ENCODE results near the gene NUDT3.
"Not testable (repeated sequence)": the region's sequence is repeated elsewhere in the genome, so short reads cannot be mapped to it uniquely, and the experiment has no call there.

NUDT3 gene

DNA sequence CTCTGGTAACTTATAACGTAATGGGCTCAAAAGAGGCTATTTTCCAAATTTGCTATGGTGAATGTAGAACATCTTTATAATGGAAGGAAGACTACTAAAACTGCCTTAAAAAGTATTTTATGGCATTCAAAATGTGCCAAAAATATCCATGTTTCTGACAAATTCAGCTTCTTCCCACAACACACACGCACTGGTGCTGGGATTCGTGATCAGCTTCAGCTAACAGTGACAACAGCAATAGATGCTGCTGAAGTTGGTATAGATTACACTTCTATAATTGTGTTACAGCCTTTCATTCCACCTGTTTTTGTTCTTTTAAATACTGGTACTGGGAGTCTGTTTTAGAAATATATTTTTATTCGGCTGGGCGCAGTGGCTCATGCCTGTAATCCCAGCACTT is 19.0 kb downstream of the NUDT3 start:
- in situ Hi-C loops (cut with MboI; ENCODE audit: low sequenced_read_pairs), result no loop called here

- in situ Hi-C loops (cut with MboI; ENCODE audit: low sequenced_read_pairs), result not testable (repeated sequence)
Measured at GRCh38 chr6:34371865-34372264, 20.6 kb downstream of the NUDT3 start.

DNA sequence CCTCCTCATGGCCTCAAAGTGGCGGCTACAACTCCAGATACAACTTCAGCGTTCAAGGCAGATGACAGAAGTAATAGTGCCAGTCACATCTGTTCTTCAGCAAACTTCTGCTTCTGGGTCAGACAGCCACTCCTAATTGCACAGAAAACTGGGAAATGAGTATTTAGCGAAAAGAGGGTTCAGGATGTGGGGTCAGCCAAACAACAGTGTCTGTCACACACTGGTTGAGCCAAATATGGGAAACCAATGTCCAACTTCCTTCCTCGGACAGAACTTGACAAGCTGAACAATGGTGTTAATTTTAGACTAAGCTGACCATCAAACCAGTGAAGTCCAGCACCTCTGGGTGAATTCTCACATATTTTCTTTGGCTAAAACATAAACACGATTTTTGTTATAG is 22.1 kb downstream of the NUDT3 start:
- in situ Hi-C loops (cut with MboI; ENCODE audit: low sequenced_read_pairs), result no loop called here

DNA sequence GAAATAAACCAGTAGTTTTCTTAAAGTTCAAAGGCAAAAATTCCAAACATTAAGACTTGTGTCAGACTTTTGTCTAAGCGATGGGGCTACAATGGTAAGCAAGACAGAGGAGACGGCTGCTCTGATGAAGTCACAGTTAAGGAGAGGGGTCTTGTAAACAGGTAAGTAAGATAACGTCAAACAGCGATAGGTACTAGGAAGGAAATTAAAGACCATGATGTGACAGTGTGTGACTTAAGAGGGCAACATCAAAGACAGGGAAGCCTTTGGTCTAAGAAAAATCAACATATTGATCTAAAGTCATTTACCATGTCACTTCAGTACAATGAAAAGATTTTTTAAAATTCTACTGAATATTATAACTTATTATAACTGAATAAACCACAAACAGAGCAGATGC is 23.1 kb downstream of the NUDT3 start:
- in situ Hi-C loops (cut with MboI; ENCODE audit: low sequenced_read_pairs), result no loop called here

DNA sequence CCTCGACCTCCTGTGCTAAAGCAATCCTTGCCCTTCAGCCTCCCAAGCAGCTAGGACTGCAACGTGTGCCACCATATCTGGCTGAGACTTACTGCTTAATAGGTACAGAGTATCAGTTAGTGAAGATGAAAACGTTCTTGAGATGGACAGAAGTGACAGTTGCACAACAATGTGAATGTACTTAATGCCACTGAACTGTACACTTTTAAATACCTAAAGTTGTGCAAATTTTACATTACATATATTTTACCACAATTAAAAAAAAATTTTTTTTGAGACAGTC is 25.9 kb downstream of the NUDT3 start:
- in situ Hi-C loops (cut with MboI; ENCODE audit: low sequenced_read_pairs), result no loop called here

GRCh38 chr6:34365781-34366638 is 26.5 kb downstream of the NUDT3 start:
- in situ Hi-C loops (cut with MboI; ENCODE audit: low sequenced_read_pairs), result not testable (repeated sequence)

GRCh38 chr6:34363681-34364075 is 28.8 kb downstream of the NUDT3 start:
- in situ Hi-C loops (cut with MboI; ENCODE audit: low sequenced_read_pairs), result not testable (repeated sequence)

- in situ Hi-C loops (cut with MboI; ENCODE audit: low sequenced_read_pairs), result no loop called here
Measured at GRCh38 chr6:34362909-34363680, 29.4 kb downstream of the NUDT3 start.

DNA sequence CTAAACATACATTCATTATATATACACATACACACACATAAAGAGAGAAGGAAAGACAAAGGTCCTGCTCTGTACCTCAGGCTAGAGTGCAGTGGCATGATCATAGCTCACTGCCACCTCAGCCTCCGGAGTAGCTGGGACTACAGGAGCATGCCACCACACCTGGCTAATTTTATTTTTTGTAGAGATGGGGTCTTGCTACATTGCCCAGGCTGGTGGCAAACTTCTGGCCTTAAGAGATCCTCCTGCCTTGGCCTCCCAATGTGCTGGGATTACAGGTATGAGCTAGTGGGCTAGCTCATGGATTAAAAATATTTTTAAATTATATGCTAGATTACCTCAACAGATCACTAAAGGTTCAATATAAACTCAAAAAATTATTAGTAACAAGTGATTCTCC is 30.3 kb downstream of the NUDT3 start:
- in situ Hi-C loops (cut with MboI; ENCODE audit: low sequenced_read_pairs), result no loop called here

DNA sequence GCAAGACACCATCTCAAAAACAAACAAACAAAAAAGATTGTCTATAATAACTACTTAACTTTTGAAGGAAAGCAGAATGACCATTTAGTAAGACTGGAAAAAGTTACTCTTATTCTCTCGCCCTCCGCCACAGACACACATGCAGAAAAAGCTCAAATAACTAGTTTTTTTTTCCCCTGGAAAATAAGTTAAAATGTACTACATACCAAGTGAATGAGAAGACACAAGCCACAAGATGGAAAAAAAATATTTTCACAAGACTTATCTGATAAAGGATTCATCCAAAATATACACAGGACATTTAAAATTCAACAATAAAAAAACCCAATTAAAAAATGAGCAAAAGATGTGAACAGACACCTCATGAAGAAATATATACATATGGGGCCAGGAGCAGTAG is 31.9 kb downstream of the NUDT3 start:
- in situ Hi-C loops (cut with MboI; ENCODE audit: low sequenced_read_pairs), result no loop called here

- in situ Hi-C loops (cut with MboI; ENCODE audit: low sequenced_read_pairs), result no loop called here
Measured at GRCh38 chr6:34359418-34360158, 32.9 kb downstream of the NUDT3 start.

DNA sequence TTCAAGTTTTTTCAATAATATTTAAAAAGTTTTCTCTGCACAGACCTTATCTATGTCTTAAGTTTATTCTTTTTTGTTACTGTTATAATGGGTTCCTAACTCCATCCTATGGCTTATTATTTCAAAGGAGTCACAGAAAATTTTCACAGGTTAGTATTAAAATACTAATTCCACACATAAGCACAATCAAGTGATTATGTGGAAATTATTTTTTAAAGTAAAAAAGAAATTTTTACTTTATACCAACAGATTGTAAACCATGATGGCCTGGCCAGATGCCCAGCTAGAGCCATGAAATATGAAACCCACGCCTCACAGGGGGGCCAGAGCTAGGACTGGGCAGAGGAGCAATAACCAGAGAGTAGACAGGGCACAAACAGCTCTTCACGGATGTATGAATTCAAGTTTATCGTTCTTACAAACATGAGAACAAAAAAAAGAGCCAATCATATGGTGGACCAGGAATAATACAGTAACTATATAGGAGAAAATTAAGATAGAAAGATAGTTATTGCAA is 34.0 kb downstream of the NUDT3 start:
- in situ Hi-C loops (cut with MboI; ENCODE audit: low sequenced_read_pairs), result no loop called here

GRCh38 chr6:34357937-34358336 is 34.5 kb downstream of the NUDT3 start:
- in situ Hi-C loops (cut with MboI; ENCODE audit: low sequenced_read_pairs), result no loop called here

GRCh38 chr6:34355889-34356288 is 36.6 kb downstream of the NUDT3 start:
- in situ Hi-C loops (cut with MboI; ENCODE audit: low sequenced_read_pairs), result no loop called here

GRCh38 chr6:34354230-34354629 is 38.2 kb downstream of the NUDT3 start:
- in situ Hi-C loops (cut with MboI; ENCODE audit: low sequenced_read_pairs), result not testable (repeated sequence)

DNA sequence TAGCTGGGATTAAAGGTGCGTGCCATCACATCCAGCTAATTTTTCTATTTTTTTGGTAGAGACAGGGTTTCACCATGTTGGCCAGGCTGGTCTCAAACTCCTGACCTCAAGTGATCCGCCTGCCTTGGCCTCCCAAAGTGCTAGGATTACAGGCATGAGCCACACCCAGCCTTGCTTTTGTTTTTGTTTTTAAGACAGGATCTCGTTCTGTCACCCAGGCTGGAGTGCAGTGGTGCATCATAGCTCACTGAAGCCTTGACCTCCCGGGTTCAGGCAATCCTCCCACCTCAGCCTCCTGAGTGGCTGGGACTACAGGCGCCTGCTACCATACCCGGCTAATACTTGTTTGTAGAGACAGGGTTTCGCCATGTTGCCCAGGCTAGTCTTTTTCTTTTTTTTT is 38.9 kb downstream of the NUDT3 start:
- in situ Hi-C loops (cut with MboI; ENCODE audit: low sequenced_read_pairs), result not testable (repeated sequence)

- in situ Hi-C loops (cut with MboI; ENCODE audit: low sequenced_read_pairs), result no loop called here
Measured at GRCh38 chr6:34352305-34352937, 40.0 kb downstream of the NUDT3 start.

GRCh38 chr6:34350934-34351217 is 41.6 kb downstream of the NUDT3 start:
- in situ Hi-C loops (cut with MboI; ENCODE audit: low sequenced_read_pairs), result no loop called here

DNA sequence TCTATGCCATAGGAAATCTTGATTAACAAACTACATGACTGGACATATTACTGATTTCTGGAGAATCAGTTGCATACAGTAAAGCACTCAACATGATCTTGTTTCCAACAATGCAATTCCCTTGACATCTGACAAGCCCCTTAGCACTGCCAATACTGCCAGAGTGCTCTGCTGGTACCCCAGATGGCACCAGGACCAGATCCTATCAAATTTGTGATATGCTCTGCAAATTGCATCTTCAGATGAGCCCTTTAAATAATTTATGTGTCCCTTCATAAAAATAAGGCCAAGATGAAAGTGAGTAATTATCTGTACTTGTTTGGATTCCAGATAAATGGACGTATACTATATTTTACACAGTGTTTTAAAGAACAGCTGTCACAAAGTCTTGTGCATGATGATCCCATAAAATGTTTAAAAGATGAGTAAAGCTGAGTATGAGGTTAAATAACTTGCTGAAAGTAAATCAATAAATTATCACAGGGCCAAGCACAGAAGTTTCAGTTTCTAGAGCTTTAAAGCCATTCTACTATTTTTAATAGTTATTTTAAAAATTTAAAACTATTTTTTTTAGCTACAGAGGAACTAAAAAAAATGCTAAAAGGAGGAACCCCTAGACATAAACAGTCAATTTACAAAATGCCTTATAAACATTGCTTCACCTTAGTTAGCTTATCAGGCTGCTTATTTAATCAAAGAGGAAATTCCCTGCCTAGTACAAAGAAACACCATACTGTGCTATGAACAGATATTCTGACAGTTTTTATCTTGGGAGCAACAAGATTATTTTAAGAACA is 42.1 kb downstream of the NUDT3 start:
- in situ Hi-C loops (cut with MboI; ENCODE audit: low sequenced_read_pairs), result no loop called here

DNA sequence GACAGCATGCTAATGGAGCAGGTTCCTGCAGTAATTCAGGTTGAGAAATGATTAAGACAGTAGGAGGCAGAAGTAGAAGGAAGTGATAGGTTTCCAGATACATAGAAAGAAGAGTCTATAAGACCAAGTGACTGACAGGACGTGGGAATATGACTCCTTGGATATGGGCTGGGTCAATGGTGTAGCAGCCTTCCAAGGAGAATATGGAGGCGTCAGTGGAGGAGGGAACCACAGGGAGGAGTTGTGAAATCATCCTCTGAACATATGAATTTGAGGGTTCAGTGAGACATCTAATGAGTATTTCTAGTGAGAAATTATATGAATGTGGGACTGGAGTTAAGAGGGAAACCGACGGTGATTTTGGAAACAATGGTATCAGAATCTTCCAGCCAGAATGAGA is 43.3 kb downstream of the NUDT3 start:
- in situ Hi-C loops (cut with MboI; ENCODE audit: low sequenced_read_pairs), result no loop called here

Measured in HL-60/S4 treated with retinoic acid at 250 ng/mL for 4 days and 3 days (cell line).